HFFc6 (cell line): ENCODE measurements around the gene TLX3. TPM values are rescaled to one million over a fixed set of nuclear protein-coding genes. Genes with fewer than 3 reads are reported as not detected.

Experiments used
- DNase-seq: peaks from one replicate; pipeline ENCODE4 v3.0.0-alpha.2; 2018
- H3K27ac Mint-ChIP-seq: 2 replicates; pipeline ENCODE4 v1.8.0; 2020; ENCODE audit warnings: mild to moderate bottlenecking, mixed read lengths
- H3K27me3 Mint-ChIP-seq: 2 replicates; pipeline ENCODE4 v1.8.0; 2021; ENCODE audit warnings: mild to moderate bottlenecking, moderate library complexity, mixed read lengths; ENCODE audit not compliant: insufficient read depth
- H3K36me3 Mint-ChIP-seq: 2 replicates; pipeline ENCODE4 v1.8.0; 2021; ENCODE audit warnings: low read depth, mixed read lengths
- H3K4me1 Mint-ChIP-seq: 2 replicates; pipeline ENCODE4 v1.8.0; 2020; ENCODE audit warnings: low read depth, mixed read lengths
- H3K4me3 Mint-ChIP-seq: 2 replicates; pipeline ENCODE4 v1.8.0; 2020; ENCODE audit warnings: mild to moderate bottlenecking, moderate library complexity, mixed read lengths
- H3K9me3 Mint-ChIP-seq: 2 replicates; pipeline ENCODE4 v1.8.0; 2020; ENCODE audit warnings: mild to moderate bottlenecking, mixed read lengths
- CTCF ChIP-seq: fragments of 200-600 bp; sonication (generic); IDR thresholded peaks from 2 replicates; pipeline ENCODE4 v1.5.0; 2021; ENCODE audit warnings: antibody characterized with exemption, mild to moderate bottlenecking
- long read RNA-seq: library from polyadenylated mRNA; unstranded; transcript quantifications from one replicate; pipeline ENCODE4 v2.0.0, GENCODE V29; 2019
- total RNA-seq, 6 experiments: library from RNA; stranded (reverse); fragmentation: NEBNext Ultra II Directional; extraction: Animal tissue kit (Norgen Biotek cat#: 25700); gene quantifications; 2 replicates in 1 of 6; 3 replicates in 5 of 6; pipeline ENCODE4 v1.2.3, GENCODE V29; 2021

The TLX3 gene
- total RNA-seq: not detected
- long read RNA-seq: 0 reads

DNA sequence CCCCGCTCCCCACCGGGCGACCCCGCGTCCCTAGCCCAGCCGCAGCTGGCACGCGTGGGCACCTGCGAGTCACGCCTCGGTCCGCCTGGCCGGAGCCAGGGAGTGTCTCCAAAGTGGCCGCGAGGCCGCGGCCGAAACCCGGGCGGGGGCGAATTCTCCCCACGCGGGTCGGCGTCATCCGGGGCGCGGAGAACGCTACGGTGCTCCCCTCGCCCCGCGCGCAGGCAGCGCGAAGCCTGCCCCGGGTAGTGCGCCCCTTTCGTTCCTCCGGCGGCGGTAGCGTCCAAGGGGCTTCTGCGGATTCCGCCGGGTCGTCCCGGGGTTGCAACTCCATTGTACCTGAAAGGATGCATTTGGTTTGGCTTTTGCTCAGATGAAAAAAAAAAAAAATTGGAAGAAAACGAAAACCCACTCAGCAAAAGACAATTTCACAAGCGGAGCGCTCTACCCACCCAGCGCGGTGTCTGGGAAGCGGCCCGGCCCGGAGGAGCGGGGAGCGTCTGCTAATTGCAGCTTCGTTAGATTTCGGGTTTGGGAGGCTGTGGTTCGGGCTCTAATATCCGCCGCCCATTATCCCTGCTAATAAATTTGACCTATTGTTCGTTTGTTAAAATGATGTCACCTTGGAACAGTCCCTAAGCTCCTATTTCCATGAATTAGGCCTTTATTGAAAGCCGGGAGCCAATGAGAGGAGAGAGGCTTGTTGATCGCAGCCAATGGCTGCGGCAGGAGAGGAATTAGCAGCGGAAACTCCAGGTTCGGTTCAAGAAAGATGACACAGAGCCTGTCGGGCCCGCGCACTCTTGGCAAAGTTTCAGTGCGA, at the start of gene TLX3:
Gene TLX3 (plus strand): TSS at position 796 of the 823 bp plus-strand sequence. CDS start 118 bp downstream, outside the sequence.
- H3K9me3 Mint-ChIP-seq: peaks cover 9% of the 10 kb centered on the region
- peaks cover 66% of the 10 kb centered on the region for H3K27me3 Mint-ChIP-seq
- DNase-seq: no peak
- peaks cover 17% of the 10 kb centered on the region for H3K4me1 Mint-ChIP-seq
- no peak for TF ChIP-seq CTCF
- H3K36me3 Mint-ChIP-seq: no peaks in the 10 kb centered on the region; the same call in 1 of the 2 replicates
- H3K4me3 Mint-ChIP-seq: no peak within 1 kb of the TSS
- no peak within 1 kb of the TSS for H3K27ac Mint-ChIP-seq

- Mint-ChIP-seq H3K4me3 (no peak overlapping the region), H3K4me1 (peaks cover 8% of the 10 kb centered on the region; the same call in 1 of the 2 replicates), H3K27ac (no peak overlapping the region), H3K27me3 (peaks cover 1% of the 10 kb centered on the region; the same call in 1 of the 2 replicates), H3K36me3 (no peaks in the 10 kb centered on the region), H3K9me3 (no peaks in the 10 kb centered on the region)
- DNase-seq: no peak
- TF ChIP-seq CTCF: no peak
Measured at GRCh38 chr5:171261361-171261760, 47.7 kb upstream of the TLX3 start.

- peaks cover 1% of the 10 kb centered on the region; the same call in 1 of the 2 replicates for H3K27me3 Mint-ChIP-seq
Measured at GRCh38 chr5:171261904-171262303, 47.1 kb upstream of the TLX3 start.

DNA sequence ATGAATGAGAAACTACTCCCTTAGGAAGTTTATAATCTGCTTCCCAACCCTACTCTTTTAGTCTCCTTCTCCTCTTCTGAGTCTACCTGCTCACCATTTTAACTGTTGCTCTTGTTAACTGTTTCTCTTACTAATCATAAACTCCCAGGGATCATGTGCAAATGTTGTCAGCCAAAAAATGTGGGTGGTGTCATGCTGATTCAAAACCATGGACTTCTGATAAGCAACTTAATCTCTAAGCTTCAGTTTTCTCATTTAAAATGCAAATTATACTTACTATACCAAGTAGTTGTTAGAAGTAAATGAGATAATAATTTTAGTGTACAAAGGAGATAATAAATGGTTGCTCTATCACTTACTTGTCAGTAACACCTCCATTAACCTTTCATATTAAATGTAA, 45.9 kb upstream of the TLX3 start:
- no peaks in the 10 kb centered on the region for H3K9me3 Mint-ChIP-seq
- no peak for DNase-seq
- H3K27me3 Mint-ChIP-seq: peaks cover 1% of the 10 kb centered on the region; the same call in 1 of the 2 replicates
- TF ChIP-seq CTCF: no peak
- peaks cover 8% of the 10 kb centered on the region; the same call in 1 of the 2 replicates for H3K4me1 Mint-ChIP-seq
- H3K27ac Mint-ChIP-seq: no peak overlapping the region
- no peaks in the 10 kb centered on the region for H3K36me3 Mint-ChIP-seq
- H3K4me3 Mint-ChIP-seq: no peak overlapping the region

More at GRCh38 chr5:171261904-171262303, 47.1 kb upstream of the TLX3 start:
- Mint-ChIP-seq H3K27ac (no peak overlapping the region), H3K9me3 (no peaks in the 10 kb centered on the region), H3K4me3 (no peak overlapping the region), H3K36me3 (no peaks in the 10 kb centered on the region), H3K4me1 (peaks cover 8% of the 10 kb centered on the region; the same call in 1 of the 2 replicates)
- DNase-seq: no peak
- TF ChIP-seq CTCF: no peak

- H3K4me3 Mint-ChIP-seq: no peak overlapping the region
- H3K4me1 Mint-ChIP-seq: peaks cover 23% of the 10 kb centered on the region
Measured at GRCh38 chr5:171264843-171265242, 44.2 kb upstream of the TLX3 start.

More at GRCh38 chr5:171264843-171265242, 44.2 kb upstream of the TLX3 start:
- DNase-seq: no peak
- TF ChIP-seq CTCF: no peak
- no peaks in the 10 kb centered on the region for H3K9me3 Mint-ChIP-seq
- peaks cover 1% of the 10 kb centered on the region; the same call in 1 of the 2 replicates for H3K27me3 Mint-ChIP-seq
- H3K27ac Mint-ChIP-seq: no peak overlapping the region
- no peaks in the 10 kb centered on the region for H3K36me3 Mint-ChIP-seq
